Calu3 (cell line): ENCODE measurements around the gene SIM2. TPM values are rescaled to one million over a fixed set of nuclear protein-coding genes. Genes with fewer than 3 reads are reported as not detected.

ENCODE experiments used
- BruUV-seq: library from RNA; stranded (reverse); fragments of 400-500 nt; replicated peaks from 2 replicates; lab custom pipeline; 2021; lab: Mats Ljungman, UMichigan
- CTCF ChIA-PET: fragments of 300-600 bp; sonication (Branson Sonifier 250); formaldehyde crosslinking; loops from one replicate; lab custom pipeline; 2022; ENCODE audit warnings: antibody characterized with exemption; lab: Charles Lee
- DNase-seq: peaks from one replicate; pipeline ENCODE4 v3.0.0; 2022
- H3K27ac Mint-ChIP-seq: one replicate; pipeline ENCODE4 v1.8.0; 2022; ENCODE audit warnings: mixed read lengths; ENCODE audit not compliant: unreplicated experiment
- H3K27me3 Mint-ChIP-seq: one replicate; pipeline ENCODE4 v1.8.0; 2022; ENCODE audit warnings: mixed read lengths; ENCODE audit not compliant: unreplicated experiment
- H3K36me3 Mint-ChIP-seq: one replicate; pipeline ENCODE4 v1.8.0; 2022; ENCODE audit warnings: mild to moderate bottlenecking, moderate library complexity, mixed read lengths; ENCODE audit not compliant: insufficient read depth, unreplicated experiment
- H3K4me1 Mint-ChIP-seq: one replicate; pipeline ENCODE4 v1.8.0; 2022; ENCODE audit warnings: mild to moderate bottlenecking, low read depth, mixed read lengths; ENCODE audit not compliant: unreplicated experiment
- H3K4me3 Mint-ChIP-seq: one replicate; pipeline ENCODE4 v1.8.0; 2022; ENCODE audit warnings: mild to moderate bottlenecking, low read depth, moderate library complexity, mixed read lengths; ENCODE audit not compliant: unreplicated experiment
- H3K9me3 Mint-ChIP-seq: one replicate; pipeline ENCODE4 v1.8.0; 2022; ENCODE audit warnings: low read depth, mixed read lengths; ENCODE audit not compliant: unreplicated experiment
- intact Hi-C: fragments of 100-400 bp; cut with micrococcal nuclease; formaldehyde crosslinking; loops from one replicate; pipeline ENCODE4 v1.10.0; 2022; ENCODE audit not compliant: unreplicated experiment
- total RNA-seq: library from RNA; stranded (reverse); gene quantifications from 2 replicates; pipeline ENCODE4 v1.2.3, GENCODE V29; 2022
- TF ChIP-seq, protein P1 (sequence below): fragments of 200-600 bp; IDR thresholded peaks from one replicate; pipeline ENCODE4 v1.8.0; 2022; ENCODE audit warnings: antibody characterized with exemption; ENCODE audit not compliant: unreplicated experiment

Gene SIM2
- total RNA-seq, 1 experiment from 2014 or later, result 15.4 TPM

GRCh38 chr21:36697851-36698384 is 997 bp upstream of the SIM2 start:
- intact Hi-C loops, result loop anchor here (10.0 kb wide), 1 partner anchor 63 kb away; no protein-coding TSS in a partner anchor
- no peak overlapping the region for H3K27ac Mint-ChIP-seq
- TF ChIP-seq, protein P1, sequence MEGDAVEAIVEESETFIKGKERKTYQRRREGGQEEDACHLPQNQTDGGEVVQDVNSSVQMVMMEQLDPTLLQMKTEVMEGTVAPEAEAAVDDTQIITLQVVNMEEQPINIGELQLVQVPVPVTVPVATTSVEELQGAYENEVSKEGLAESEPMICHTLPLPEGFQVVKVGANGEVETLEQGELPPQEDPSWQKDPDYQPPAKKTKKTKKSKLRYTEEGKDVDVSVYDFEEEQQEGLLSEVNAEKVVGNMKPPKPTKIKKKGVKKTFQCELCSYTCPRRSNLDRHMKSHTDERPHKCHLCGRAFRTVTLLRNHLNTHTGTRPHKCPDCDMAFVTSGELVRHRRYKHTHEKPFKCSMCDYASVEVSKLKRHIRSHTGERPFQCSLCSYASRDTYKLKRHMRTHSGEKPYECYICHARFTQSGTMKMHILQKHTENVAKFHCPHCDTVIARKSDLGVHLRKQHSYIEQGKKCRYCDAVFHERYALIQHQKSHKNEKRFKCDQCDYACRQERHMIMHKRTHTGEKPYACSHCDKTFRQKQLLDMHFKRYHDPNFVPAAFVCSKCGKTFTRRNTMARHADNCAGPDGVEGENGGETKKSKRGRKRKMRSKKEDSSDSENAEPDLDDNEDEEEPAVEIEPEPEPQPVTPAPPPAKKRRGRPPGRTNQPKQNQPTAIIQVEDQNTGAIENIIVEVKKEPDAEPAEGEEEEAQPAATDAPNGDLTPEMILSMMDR, result no peak
- peak overlapping the region; percentile 82 for H3K4me3 Mint-ChIP-seq
- H3K9me3 Mint-ChIP-seq, result no peaks in the 10 kb centered on the region
- DNase-seq, result no peak
- no peaks in the 10 kb centered on the region for H3K27me3 Mint-ChIP-seq
- BruUV-seq, result no TSS peak
- no peaks in the 10 kb centered on the region for H3K4me1 Mint-ChIP-seq
- H3K36me3 Mint-ChIP-seq, result peaks cover 38% of the 10 kb centered on the region
- CTCF ChIA-PET, result no interaction called here

- H3K27ac Mint-ChIP-seq, result no peak overlapping the region
- peak; percentile 71 for DNase-seq
- CTCF ChIA-PET, result no interaction called here
- intact Hi-C loops, result loop anchor here (10.0 kb wide), 1 partner anchor 64 kb away; no protein-coding TSS in a partner anchor
- no TSS peak for BruUV-seq
- no peaks in the 10 kb centered on the region for H3K27me3 Mint-ChIP-seq
- TF ChIP-seq, protein P1, result no peak
- no peaks in the 10 kb centered on the region for H3K4me1 Mint-ChIP-seq
- H3K4me3 Mint-ChIP-seq, result peak overlapping the region; percentile 82
- no peaks in the 10 kb centered on the region for H3K9me3 Mint-ChIP-seq
- H3K36me3 Mint-ChIP-seq, result peaks cover 38% of the 10 kb centered on the region
These were observed 432 bp upstream of the SIM2 start for GRCh38 chr21:36698385-36698980.

- peak overlapping the region; percentile 72 for H3K27ac Mint-ChIP-seq
- H3K36me3 Mint-ChIP-seq, result peaks cover 38% of the 10 kb centered on the region
- H3K4me1 Mint-ChIP-seq, result no peaks in the 10 kb centered on the region
- intact Hi-C loops, result loop anchor here (5.0 to 10.0 kb wide), 2 partner anchors 65 to 208 kb away; no protein-coding TSS in a partner anchor
- BruUV-seq, result no TSS peak
- H3K9me3 Mint-ChIP-seq, result no peaks in the 10 kb centered on the region
- no peak for DNase-seq
- peak overlapping the region; percentile 82 for H3K4me3 Mint-ChIP-seq
- H3K27me3 Mint-ChIP-seq, result no peaks in the 10 kb centered on the region
- CTCF ChIA-PET, result interaction anchor here (0.6 to 0.9 kb wide), 2 partner anchors 52 to 262 kb away, joined by 3 read pairs; no protein-coding TSS in a partner anchor
- TF ChIP-seq, protein P1, result no peak
These were observed 805 bp downstream of the SIM2 start for GRCh38 chr21:36699546-36700294.

DNA sequence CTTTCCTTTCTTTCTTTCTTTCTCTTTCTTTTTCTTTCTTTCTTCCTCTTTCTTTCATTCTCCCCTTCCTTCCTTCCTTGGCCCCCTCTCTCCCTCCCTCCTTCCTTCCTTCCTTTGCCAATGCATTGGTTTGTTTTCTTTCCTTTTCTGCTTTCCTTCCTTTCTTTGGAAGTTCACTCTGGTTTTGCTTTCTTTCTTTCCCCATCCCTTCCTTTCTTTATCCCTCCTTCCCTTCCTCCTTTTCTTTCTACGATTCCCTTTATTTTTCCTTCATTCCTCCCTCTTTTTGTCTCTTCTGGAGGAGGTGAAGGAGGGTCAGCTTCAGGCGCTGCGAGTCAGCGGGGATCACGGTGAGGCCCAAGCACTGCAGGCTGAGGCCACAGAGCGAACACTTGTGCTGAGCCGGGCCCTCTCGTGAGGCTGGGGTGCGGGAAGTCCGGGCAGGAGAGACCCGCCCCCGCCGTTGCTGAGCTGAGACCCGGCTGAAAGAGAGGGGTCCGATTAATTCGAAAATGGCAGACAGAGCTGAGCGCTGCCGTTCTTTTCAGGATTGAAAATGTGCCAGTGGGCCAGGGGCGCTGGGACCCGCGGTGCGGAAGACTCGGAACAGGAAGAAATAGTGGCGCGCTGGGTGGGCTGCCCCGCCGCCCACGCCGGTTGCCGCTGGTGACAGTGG is 1.5 kb downstream of the SIM2 start:
- intact Hi-C loops, result loop anchor here (5.0 kb wide), 1 partner anchor 207 kb away; no protein-coding TSS in a partner anchor
- H3K27me3 Mint-ChIP-seq, result no peaks in the 10 kb centered on the region
- no peaks in the 10 kb centered on the region for H3K4me1 Mint-ChIP-seq
- TF ChIP-seq, protein P1, result no peak
- no peaks in the 10 kb centered on the region for H3K9me3 Mint-ChIP-seq
- H3K4me3 Mint-ChIP-seq, result peak overlapping the region; percentile 82
- peaks cover 38% of the 10 kb centered on the region for H3K36me3 Mint-ChIP-seq
- BruUV-seq, result TSS peak; percentile 55
- CTCF ChIA-PET, result interaction anchor here (0.9 kb wide), 1 partner anchor 53 kb away, joined by 3 read pairs; no protein-coding TSS in a partner anchor
- peak; percentile 31 for DNase-seq
- peak overlapping the region; percentile 72 for H3K27ac Mint-ChIP-seq
